Caco-2 (cell line): Measurements from ENCODE around the gene TXNRD2. TPM values are rescaled to one million over a fixed set of nuclear protein-coding genes. Genes with fewer than 3 reads are reported as not detected.

Experiments used
- BruUV-seq: library from RNA; stranded (reverse); fragments of 400-500 nt; replicated peaks from 2 replicates; lab custom pipeline; 2021; lab: Mats Ljungman, UMichigan
- CTCF ChIA-PET: fragments of 300-600 bp; sonication (Branson Sonifier 250); formaldehyde crosslinking; loops from one replicate; lab custom pipeline; 2022; ENCODE audit warnings: antibody characterized with exemption; lab: Charles Lee
- POLR2A ChIA-PET: fragments of 300-600 bp; sonication (Branson Sonifier 250); formaldehyde crosslinking; loops from one replicate; lab custom pipeline; 2022; ENCODE audit warnings: antibody characterized with exemption; lab: Charles Lee
- DNase-seq, 2 experiments: peaks; one replicate each; pipeline versions ENCODE4 v3.0.0 to v3.0.0-alpha.2; 2020 to 2022
- H3K27me3 ChIP-seq: replicated peaks from 2 replicates; pipeline ENCODE4 v1.6.0; 2011; ENCODE audit warnings: low read length; ENCODE audit not compliant: control insufficient read depth, insufficient read depth
- H3K36me3 ChIP-seq: 2 replicates; pipeline ENCODE4 v1.5.1; 2011; ENCODE audit warnings: low read length; ENCODE audit not compliant: control insufficient read depth, insufficient read depth
- H3K4me1 ChIP-seq: fragments of 250-450 bp; sonication (Bioruptor Pico); 2 replicates; pipeline ENCODE4 v1.5.1; 2020; ENCODE audit warnings: mild to moderate bottlenecking
- H3K4me3 ChIP-seq: 2 replicates; pipeline ENCODE4 v1.5.1; 2011; ENCODE audit warnings: low read depth, mild to moderate bottlenecking, control low read depth, low read length
- H3K9me3 ChIP-seq: fragments of 250-450 bp; sonication (Bioruptor Pico); 2 replicates; pipeline ENCODE4 v1.5.1; 2020; ENCODE audit warnings: mild to moderate bottlenecking, moderate library complexity
- H3K27ac Mint-ChIP-seq: one replicate; pipeline ENCODE4 v1.8.0; 2022; ENCODE audit warnings: mixed read lengths; ENCODE audit not compliant: unreplicated experiment
- H3K27me3 Mint-ChIP-seq: one replicate; pipeline ENCODE4 v1.8.0; 2022; ENCODE audit warnings: mixed read lengths; ENCODE audit not compliant: insufficient read depth, unreplicated experiment
- H3K36me3 Mint-ChIP-seq: one replicate; pipeline ENCODE4 v1.8.0; 2022; ENCODE audit warnings: mild to moderate bottlenecking, mixed read lengths; ENCODE audit not compliant: insufficient read depth, unreplicated experiment
- H3K4me1 Mint-ChIP-seq: one replicate; pipeline ENCODE4 v1.8.0; 2022; ENCODE audit warnings: low read depth, mixed read lengths; ENCODE audit not compliant: unreplicated experiment
- H3K4me3 Mint-ChIP-seq: one replicate; pipeline ENCODE4 v1.8.0; 2022; ENCODE audit warnings: mild to moderate bottlenecking, moderate library complexity, mixed read lengths; ENCODE audit not compliant: unreplicated experiment
- H3K9me3 Mint-ChIP-seq: one replicate; pipeline ENCODE4 v1.8.0; 2022; ENCODE audit warnings: mixed read lengths; ENCODE audit not compliant: unreplicated experiment
- CTCF ChIP-seq, 2 experiments: fragments of 200-600 bp in 1 of 2; IDR thresholded peaks; 1 replicate in 1 of 2; 2 replicates in 1 of 2; pipeline versions ENCODE4 v1.5.1 to v1.8.0; 2011 to 2022; ENCODE audit warnings: antibody characterized with exemption in 1 of 2, control low read depth in 1 of 2, inconsistent platforms in 1 of 2, low read depth in 1 of 2, low read length in 1 of 2, mild to moderate bottlenecking in 1 of 2, moderate library complexity in 1 of 2; ENCODE audit not compliant: insufficient read depth in 1 of 2, severe bottlenecking in 1 of 2, unreplicated experiment in 1 of 2
- intact Hi-C: fragments of 100-400 bp; cut with micrococcal nuclease; formaldehyde crosslinking; loops from one replicate; pipeline ENCODE4 v1.10.0; 2022; ENCODE audit not compliant: unreplicated experiment
- total RNA-seq: library from RNA; stranded (reverse); gene quantifications from 2 replicates; pipeline ENCODE4 v1.2.3, GENCODE V29; 2022

The TXNRD2 gene
- total RNA-seq, 1 experiment from 2014 or later, result 44.8 TPM

GRCh38 chr22:19892257-19892879 is 49.2 kb downstream of the TXNRD2 start:
- Histone ChIP-seq H3K9me3 (no peaks in the 10 kb centered on the region), H3K4me3 (no peak overlapping the region), H3K4me1 (peaks cover 19% of the 10 kb centered on the region), H3K36me3 (no peaks in the 10 kb centered on the region), H3K27me3 (no peaks in the 10 kb centered on the region)
- ChIA-PET CTCF (interaction anchor here (0.9 kb wide), 1 partner anchor 162 kb away, joined by 3 read pairs; no protein-coding TSS in a partner anchor), POLR2A (no interaction called here)
- BruUV-seq, result no TSS peak
- H3K4me1 Mint-ChIP-seq, result peaks cover 14% of the 10 kb centered on the region
- intact Hi-C loops, result no loop called here
- no peak overlapping the region for H3K4me3 Mint-ChIP-seq
- H3K27me3 Mint-ChIP-seq, result no peaks in the 10 kb centered on the region
- H3K27ac Mint-ChIP-seq, result peak overlapping the region; percentile 40
- no peak for DNase-seq
- H3K36me3 Mint-ChIP-seq, result peaks cover 16% of the 10 kb centered on the region
- no peak for TF ChIP-seq CTCF (IDR thresholded peaks at IDR 0.05; ENCODE audit: insufficient read depth in 1 of 2, low read depth in 1 of 2, low read length in 1 of 2, severe bottlenecking in 1 of 2, unreplicated experiment in 1 of 2)
- no peaks in the 10 kb centered on the region for H3K9me3 Mint-ChIP-seq

- Histone ChIP-seq H3K9me3 (no peaks in the 10 kb centered on the region), H3K4me1 (peaks cover 19% of the 10 kb centered on the region), H3K4me3 (no peak overlapping the region), H3K36me3 (no peaks in the 10 kb centered on the region), H3K27me3 (no peaks in the 10 kb centered on the region)
- Mint-ChIP-seq H3K27me3 (no peaks in the 10 kb centered on the region), H3K4me1 (peaks cover 14% of the 10 kb centered on the region), H3K36me3 (peaks cover 13% of the 10 kb centered on the region), H3K27ac (peak overlapping the region; percentile 59), H3K4me3 (peak overlapping the region; percentile 25), H3K9me3 (no peaks in the 10 kb centered on the region)
- BruUV-seq, result no TSS peak
- ChIA-PET CTCF (interaction anchor here (0.9 kb wide), 1 partner anchor 161 kb away, joined by 3 read pairs; no protein-coding TSS in a partner anchor), POLR2A (no interaction called here)
- peak; percentile 47 to 66 for DNase-seq
- intact Hi-C loops, result no loop called here
- TF ChIP-seq CTCF (IDR thresholded peaks at IDR 0.05; ENCODE audit: insufficient read depth in 1 of 2, low read depth in 1 of 2, low read length in 1 of 2, severe bottlenecking in 1 of 2, unreplicated experiment in 1 of 2), result no peak
Observed at GRCh38 chr22:19891317-19892256, 50.0 kb downstream of the TXNRD2 start.

- no peak for DNase-seq
- H3K36me3 Mint-ChIP-seq, result peaks cover 13% of the 10 kb centered on the region
- POLR2A ChIA-PET, result no interaction called here
Observed at GRCh38 chr22:19890502-19891316, 50.9 kb downstream of the TXNRD2 start.

More at GRCh38 chr22:19890502-19891316, 50.9 kb downstream of the TXNRD2 start:
- Mint-ChIP-seq H3K4me1 (peaks cover 14% of the 10 kb centered on the region), H3K9me3 (no peaks in the 10 kb centered on the region), H3K4me3 (no peak overlapping the region), H3K27me3 (no peaks in the 10 kb centered on the region), H3K27ac (no peak overlapping the region)
- no peak for TF ChIP-seq CTCF (IDR thresholded peaks at IDR 0.05; ENCODE audit: insufficient read depth in 1 of 2, low read depth in 1 of 2, low read length in 1 of 2, severe bottlenecking in 1 of 2, unreplicated experiment in 1 of 2)
- Histone ChIP-seq H3K36me3 (no peaks in the 10 kb centered on the region), H3K27me3 (no peaks in the 10 kb centered on the region), H3K4me1 (peaks cover 19% of the 10 kb centered on the region), H3K9me3 (no peaks in the 10 kb centered on the region), H3K4me3 (no peak overlapping the region)
- BruUV-seq, result no TSS peak
- CTCF ChIA-PET, result no interaction called here
- intact Hi-C loops, result no loop called here
